GOT3 (cell line): ENCODE measurements around the gene CCER1.

Source experiments
- DNase-seq: peaks from one replicate; lab custom pipeline; 2025; ENCODE audit warnings: mixed read lengths; lab: John Stamatoyannopoulos, UW

Gene CCER1

GRCh38 chr12:90921536-90921935 is 33.4 kb downstream of the CCER1 start:
- no peak for DNase-seq

GRCh38 chr12:90920222-90920621 is 34.8 kb downstream of the CCER1 start:
- DNase-seq: no peak

GRCh38 chr12:90917431-90917830 is 37.5 kb downstream of the CCER1 start:
- no peak for DNase-seq

DNA sequence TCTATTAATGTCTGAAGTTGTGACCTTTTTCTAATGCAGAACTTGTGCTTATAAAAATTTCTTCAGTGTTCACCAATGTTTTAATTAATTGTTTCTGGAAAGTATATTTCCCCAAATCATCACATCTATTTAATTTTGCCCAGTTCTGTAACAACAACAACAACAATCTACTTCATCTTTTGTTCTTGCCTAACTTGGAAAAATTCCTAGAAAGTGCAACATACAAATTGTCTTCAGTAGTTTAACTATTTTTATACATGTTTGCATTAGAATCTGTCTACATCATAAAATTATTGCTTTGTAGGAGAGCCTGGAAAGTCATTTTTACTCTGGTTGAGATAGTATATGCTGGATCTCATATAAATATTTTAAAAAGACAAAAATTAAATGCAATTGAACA is 38.5 kb downstream of the CCER1 start:
- no peak for DNase-seq

GRCh38 chr12:90915353-90915752 is 39.6 kb downstream of the CCER1 start:
- DNase-seq: no peak

DNA sequence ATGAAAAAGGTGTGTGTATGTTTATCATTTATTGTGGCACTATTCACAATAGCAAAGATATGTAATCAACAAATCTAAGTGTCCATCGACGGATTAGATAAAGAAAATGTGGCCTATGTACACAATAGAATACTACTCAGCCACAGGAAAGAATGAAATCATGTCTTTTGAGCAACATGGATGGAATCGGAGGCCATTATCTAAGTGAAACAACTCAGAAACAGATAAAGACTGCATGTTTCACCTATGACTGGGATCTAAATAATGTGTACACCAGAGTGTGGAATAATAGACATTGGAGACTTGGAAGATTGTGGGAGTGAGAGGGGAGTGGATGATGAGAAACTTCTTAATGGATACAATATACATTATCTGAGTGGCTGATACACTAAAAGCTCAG is 44.0 kb downstream of the CCER1 start:
- DNase-seq: no peak

GRCh38 chr12:90909069-90909770 is 45.8 kb downstream of the CCER1 start:
- no peak for DNase-seq

GRCh38 chr12:90908465-90908864 is 46.5 kb downstream of the CCER1 start:
- DNase-seq: no peak

DNA sequence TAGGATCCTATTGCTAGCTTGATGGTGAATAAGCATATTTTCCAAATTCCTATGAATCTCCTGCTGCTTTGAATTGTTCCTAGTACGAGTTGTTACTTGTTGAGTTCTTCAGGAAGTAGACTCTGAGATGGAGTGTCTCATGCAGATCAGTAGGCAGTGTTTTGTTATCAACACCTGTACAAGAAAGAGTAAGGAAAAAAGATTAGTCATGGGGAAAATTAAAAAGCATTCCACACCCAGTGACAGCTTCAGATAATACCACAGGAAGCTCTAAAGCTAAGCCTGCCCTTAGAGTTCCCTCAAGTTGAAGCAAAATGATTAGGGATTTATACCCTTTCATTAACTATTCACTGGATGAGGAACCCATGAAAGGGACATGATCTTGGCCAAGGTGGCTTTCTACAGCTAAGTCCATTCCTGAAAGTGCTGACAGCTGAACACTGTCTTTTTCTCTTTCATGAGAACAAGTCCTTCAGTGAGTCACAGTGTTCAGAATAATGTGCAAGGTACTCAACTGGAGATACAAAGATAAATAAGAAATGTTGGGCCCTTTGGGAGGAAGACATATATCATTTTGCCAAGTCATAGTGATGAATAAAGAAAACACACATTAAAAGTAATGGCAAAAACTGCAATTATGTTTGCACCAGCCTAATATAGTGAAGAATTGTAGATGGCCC is 49.1 kb downstream of the CCER1 start:
- DNase-seq: no peak

DNA sequence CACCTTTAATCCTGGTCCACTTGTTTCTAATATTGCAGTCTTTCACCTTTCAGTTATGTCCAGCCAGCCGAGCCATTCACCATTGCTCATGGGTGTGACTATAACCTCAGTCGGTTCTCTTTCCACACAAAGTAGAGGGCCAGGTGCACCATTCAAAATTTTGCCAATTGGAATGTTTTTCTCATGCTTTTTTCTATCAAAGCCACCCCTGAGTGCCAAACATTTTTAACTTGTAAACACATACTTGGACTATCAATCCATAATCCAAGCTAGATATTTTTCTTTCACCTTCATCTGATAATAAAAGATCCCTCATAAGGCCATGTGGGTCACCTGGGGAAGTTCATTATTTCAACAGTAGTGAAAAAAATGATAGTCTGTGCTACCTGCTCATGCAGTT is 52.4 kb downstream of the CCER1 start:
- DNase-seq: no peak
